Cardiac septum (tissue), 1 donor: ENCODE data around the gene UBXN6. TPM values are rescaled to one million over a fixed set of nuclear protein-coding genes. Genes with fewer than 3 reads are reported as not detected.

ENCODE experiments used
- DNase-seq: peaks from one replicate; pipeline ENCODE4 v3.0.0-alpha.2; 2020; ENCODE audit warnings: low spot score
- intact Hi-C: fragments of 100-400 bp; cut with DNase I; formaldehyde crosslinking; loops from one replicate; pipeline ENCODE4 v1.14.0; 2022
- total RNA-seq: library from RNA; stranded (reverse); fragmentation: NEBNext Ultra II Directional; extraction: Animal tissue kit (Norgen Biotek cat#: 25700); gene quantifications from one replicate; pipeline ENCODE4 v1.2.1, GENCODE V29; 2021
- donor health status: DM: no; HTN: no; CAD: no.

Gene UBXN6
- total RNA-seq, 1 donor from 2014 or later = 102 TPM

DNA sequence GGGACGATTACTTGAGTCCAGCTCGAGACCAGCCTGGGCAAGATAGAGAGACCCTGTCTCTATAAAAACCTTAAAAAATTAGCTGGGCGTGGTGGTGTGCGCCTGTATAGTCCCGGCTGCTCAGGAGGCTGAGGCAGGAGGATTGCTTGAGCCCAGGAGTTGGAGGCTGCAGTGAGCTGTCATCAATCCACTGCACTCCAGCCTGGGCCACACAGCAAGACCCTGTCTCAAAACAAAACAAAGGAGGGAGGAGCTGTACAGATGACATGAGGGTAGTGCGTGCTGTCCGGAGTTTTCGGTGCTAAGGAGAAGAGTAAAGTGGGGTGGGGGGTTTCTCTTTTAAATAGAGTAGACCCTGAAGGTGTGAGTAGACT, 37.1 kb upstream of the UBXN6 start:
- no peak for DNase-seq
- intact Hi-C loops = no loop called here

DNA sequence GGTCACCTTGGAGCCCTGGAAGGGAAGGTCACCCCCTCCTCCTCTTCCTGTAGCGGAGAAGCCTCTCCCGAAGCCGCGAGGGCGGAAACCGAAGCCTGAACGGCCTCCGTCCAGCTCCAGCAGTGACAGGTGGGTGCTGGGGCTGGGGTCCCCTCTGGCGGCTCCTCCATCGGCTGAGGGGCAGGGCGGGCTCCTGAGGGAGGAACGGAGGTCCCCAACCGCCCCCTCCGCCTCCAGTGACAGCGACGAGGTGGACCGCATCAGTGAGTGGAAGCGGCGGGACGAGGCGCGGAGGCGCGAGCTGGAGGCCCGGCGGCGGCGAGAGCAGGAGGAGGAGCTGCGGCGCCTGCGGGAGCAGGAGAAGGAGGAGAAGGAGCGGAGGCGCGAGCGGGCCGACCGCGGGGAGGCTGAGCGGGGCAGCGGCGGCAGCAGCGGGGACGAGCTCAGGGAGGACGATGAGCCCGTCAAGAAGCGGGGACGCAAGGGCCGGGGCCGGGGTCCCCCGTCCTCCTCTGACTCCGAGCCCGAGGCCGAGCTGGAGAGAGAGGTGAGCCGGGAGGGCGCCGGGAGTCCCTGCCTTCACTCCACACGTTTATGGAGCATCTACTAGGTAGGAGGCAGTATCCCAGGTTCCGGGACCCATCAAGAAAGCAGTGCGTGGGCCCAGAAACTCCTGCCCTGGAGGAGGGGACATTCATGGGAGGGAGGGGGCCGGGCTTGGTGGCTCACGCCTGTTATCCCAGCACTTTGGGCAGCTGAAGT, 36.5 kb upstream of the UBXN6 start:
- DNase-seq = no peak
- intact Hi-C loops = no loop called here

DNA sequence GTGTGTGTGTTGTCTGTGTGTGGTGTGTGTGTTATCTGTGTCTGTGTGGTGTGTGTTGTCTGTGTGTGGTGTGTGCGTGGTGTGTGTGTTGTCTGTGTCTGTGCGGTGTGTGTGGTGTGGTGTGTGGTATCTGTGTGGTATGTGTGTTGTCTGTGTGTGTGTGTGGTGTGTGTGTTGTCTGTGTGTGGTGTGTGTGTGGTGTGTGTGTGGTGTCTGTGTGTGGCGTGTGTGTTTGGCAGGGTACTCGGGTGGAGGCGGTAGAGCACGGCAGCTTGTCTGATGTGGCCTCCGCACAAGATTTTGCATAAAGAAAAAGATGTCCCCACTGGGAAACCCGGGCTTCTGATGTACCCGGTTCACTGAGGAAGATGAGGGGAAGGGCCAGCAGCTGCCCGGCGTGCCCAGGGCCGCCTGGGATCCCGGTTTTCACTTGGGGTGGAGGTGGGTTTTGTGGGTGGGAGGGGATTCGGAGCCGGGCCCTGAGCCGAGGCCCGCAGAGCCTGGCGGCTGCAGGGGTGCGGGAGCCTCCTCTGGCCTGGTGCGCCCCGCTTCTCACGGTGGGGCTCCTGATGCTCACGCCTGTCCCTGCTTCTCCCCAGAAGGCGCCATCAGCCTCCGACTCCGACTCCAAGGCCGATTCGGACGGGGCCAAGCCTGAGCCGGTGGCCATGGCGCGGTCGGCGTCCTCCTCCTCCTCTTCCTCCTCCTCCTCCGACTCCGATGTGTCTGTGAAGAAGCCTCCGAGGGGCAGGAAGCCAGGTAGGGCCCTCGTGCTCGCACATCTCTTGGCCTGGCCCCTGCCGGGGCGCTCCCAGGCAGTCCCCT, 35.7 kb upstream of the UBXN6 start:
- intact Hi-C loops = no loop called here
- no peak for DNase-seq

DNA sequence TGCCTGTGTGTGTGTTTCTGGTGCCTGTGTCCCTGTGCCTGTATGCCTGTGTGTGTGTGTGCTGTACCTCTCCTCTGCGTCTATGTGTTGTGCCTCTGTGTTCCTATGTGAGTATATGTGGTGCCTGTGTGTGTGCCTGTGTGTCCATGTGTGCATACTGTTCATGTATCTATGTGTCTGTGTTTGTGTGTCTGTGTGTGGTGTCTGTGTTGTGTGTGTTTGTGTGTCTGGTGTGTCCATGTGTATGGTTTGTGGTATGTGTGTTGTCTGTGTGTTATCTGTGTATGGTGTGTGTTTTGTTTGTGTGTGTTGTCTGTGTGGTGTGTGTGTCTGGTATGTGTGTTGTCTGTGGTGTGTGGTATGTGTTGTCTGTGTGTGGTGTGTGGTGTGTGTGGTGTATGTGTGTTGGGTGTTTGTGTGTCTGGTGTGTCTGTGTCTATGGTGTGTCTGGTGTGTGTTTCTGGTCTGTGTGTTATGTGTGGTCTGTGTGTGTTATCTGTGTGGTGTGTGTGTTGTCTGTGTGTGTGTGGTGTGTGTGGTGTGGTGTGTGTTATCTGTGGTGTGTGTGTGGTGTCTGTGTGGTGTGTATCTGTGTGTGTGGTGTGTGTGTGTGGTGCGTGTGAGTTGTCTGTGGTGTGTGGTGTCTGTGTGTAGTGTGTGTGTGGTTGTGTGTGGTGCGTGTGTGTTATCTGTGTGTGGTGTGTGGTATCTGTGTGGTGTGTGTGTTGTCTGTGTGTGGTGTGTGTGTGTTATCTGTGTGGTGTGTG, 34.9 kb upstream of the UBXN6 start:
- intact Hi-C loops = no loop called here

DNA sequence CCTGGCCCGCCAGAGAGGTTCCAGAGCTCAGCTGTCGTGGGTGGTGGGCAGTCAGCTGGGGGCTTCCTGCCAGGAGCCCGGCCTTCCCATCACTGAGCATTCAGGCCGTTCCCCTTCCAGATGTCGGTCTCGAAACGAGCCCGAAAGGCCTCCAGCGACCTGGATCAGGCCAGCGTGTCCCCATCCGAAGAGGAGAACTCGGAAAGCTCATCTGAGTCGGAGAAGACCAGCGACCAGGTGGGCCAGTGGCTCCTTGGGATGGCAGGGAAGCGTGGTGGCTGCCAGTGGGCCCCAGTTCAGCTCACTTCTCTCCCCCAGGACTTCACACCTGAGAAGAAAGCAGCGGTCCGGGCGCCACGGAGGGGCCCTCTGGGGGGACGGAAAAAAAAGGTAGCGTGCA, 33.9 kb upstream of the UBXN6 start:
- intact Hi-C loops = no loop called here
- DNase-seq = no peak

More for the DNA sequence above, 34.9 kb upstream of the UBXN6 start:
- no peak for DNase-seq

DNA sequence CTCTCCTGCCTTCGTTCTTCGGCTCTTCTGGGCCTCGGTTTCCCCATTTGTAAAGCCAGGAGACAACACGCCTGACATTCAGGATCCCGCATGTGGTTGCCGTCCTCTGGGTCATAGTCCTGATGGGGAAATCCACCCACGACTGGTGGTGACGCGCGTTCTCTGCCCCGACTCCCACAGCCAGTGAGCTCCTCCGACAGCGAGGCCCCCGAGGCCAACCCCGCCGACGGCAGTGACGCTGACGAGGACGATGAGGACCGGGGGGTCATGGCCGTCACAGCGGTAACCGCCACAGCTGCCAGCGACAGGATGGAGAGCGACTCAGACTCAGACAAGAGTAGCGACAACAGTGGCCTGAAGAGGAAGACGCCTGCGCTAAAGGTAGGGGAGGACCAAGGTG, 30.9 kb upstream of the UBXN6 start:
- DNase-seq = no peak
- intact Hi-C loops = no loop called here

DNA sequence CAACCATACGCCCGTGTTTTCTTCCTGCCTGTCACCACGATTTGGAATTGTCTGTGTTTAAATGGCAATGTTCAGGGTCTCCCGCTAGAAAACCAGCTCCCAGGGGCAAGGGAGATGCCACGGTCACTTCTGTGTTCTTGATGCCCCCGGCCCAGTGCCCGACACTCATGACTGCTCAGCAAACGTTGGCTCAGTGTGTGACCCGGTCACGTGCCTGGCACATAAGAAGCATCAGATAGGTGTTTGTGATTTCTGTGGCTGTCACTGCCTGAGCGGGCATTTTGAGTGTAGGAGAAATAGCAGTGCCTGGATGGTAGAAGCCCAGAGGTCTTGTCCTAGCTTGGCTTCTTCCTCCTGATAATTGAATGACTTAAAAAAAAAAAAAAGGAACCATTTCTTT, 30.0 kb upstream of the UBXN6 start:
- intact Hi-C loops = no loop called here
- DNase-seq = no peak

DNA sequence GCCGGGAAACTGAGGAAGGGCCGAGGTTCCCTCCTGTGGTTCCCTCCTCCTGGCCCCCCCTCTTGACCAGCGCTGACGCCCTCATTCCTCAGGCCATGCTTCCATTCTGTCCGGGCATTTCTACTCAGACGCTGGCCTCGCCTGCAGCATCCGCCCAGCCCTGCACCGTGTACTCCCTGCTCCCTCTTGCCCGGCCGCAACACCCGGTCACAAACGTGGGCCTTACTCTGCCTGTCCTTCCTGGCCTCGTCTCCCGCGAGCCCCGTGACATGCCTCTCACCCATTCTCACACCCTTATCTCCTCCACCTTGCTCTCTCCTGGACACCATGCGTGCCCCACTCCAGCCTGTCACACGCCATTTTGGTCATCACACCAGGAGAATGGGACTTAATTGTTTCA, 25.8 kb upstream of the UBXN6 start:
- no peak for DNase-seq

DNA sequence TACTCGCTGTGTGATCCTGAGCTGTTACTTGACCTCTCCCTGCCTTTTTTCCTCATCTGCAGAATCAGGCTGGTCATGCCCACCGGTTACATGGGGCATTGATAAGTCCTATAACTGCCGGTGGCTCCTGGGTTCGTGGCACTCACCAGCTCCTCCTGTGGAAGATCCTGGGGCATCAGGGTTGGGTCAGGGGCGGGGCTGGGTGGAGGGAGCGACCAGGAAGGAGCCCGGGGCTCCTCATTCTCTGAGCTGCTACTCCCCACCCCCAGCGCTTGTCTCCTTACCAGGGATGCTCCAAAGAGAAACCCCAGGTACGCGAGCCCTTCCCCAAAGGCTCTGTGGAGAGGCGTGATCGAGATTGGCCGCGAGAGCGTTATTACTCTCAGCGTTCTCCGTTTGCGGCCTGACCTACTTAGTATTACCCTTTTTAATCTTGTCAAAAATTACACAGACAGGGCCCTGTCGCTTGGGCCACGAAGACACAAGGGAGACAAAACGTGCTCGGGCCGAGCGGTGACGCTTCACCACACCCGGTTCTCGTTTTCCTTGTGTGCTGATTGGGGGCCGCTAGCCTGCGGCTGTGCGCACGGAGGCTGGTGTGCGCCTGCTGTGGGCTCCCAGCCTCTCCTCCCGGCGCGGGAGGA, 25.2 kb upstream of the UBXN6 start:
- intact Hi-C loops = no loop called here
- DNase-seq = no peak

More for the DNA sequence above, 25.8 kb upstream of the UBXN6 start:
- intact Hi-C loops = no loop called here

DNA sequence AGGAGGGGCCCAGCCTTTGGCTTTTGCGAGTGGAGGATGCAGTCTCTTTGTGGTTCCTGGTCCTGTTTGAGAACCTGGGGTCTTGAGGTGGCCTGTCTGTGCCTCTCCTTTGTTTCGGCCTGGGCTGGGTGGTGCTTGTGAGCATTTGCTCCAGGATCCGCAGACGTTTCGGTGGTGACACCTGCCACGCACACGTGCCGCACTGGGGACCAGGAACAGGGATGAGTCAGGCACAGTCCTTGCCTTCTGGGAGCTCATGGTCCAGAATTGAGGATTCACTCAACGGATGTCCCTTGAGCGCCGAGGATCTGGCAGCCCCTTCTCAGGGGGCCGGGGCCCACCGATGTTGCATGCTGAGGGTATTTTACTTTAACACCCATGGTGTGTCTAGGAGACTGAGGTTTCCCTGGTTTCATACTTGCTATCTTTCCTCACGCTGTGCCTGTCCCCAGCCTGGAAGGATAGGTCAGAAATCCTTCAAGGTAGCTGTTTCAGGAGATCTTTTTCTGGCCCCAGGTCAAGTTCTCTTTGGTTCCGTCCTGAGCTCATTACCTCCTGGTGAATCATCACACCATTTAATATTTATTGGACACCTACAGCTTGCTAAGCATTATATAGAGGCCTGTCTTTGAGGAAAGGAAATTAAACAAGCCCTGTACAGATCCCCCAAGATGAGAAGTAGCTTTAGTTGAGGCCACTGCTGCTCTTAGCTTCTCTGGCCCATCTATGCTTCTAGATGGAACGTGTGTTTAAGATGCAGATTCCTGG, 19.6 kb upstream of the UBXN6 start:
- DNase-seq = no peak
- intact Hi-C loops = no loop called here

DNA sequence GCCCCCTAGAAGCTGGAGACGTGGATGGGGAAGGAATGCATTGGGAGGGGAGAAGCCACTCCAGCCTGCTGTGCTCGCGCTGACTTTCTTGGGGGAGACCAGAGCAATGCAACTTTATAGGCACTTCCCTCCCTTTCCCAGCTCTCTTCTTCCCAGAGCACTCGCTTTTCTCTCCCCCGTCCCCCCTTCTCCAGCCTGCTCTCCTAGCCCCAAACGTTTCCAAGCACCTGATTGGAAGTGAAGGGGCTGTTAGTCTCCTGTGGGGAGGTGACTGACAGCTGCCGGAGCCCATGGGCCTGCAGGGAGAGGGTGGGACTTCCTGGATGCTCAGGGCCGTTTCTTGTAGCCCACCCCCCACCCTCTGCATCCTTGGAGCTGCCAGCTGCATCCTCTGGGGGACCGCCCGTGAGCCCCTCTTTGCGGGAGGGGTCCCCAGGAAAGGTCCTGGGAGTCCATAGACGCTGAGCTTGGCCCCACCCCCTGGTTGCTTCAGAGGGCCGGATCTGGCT, 17.0 kb upstream of the UBXN6 start:
- intact Hi-C loops = no loop called here

DNA sequence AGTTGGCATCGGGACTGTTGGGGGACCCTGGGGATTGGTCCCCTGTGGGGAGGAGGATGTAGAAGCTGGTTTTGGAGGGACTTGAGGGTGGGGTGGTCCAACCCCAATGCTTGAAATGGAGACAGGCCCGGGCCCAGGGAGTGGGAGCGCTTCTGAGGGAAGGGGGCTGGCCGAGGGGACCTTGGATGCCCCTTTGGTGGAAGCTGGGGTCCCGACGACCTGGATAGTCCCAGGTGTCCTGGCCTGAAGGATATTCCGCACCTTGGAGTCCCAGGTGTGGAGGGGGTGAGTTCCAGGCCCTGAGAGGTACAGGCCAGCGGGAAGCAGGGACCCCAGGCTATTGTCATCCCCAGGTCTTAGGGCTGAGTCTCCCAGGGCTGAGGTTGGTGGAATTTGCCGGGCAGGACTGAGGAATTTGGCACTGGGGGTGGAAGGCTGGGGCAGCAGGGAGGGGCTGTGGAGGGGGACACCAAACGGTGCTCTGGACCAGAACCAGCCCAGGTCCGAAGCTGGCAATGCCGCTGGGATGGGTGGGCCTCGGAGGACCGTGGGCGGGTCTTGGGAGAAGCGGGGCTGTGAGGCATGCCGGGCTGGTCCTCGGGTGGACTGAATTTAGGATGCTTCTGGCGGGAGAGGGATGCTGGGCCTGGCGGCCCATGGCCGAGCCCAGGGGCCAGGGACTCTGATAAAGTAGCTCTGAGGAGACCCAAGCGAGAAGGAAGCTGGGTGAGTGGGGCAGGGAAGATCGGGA, 16.3 kb upstream of the UBXN6 start:
- intact Hi-C loops = no loop called here
- no peak for DNase-seq

More for the DNA sequence above, 17.0 kb upstream of the UBXN6 start:
- no peak for DNase-seq

DNA sequence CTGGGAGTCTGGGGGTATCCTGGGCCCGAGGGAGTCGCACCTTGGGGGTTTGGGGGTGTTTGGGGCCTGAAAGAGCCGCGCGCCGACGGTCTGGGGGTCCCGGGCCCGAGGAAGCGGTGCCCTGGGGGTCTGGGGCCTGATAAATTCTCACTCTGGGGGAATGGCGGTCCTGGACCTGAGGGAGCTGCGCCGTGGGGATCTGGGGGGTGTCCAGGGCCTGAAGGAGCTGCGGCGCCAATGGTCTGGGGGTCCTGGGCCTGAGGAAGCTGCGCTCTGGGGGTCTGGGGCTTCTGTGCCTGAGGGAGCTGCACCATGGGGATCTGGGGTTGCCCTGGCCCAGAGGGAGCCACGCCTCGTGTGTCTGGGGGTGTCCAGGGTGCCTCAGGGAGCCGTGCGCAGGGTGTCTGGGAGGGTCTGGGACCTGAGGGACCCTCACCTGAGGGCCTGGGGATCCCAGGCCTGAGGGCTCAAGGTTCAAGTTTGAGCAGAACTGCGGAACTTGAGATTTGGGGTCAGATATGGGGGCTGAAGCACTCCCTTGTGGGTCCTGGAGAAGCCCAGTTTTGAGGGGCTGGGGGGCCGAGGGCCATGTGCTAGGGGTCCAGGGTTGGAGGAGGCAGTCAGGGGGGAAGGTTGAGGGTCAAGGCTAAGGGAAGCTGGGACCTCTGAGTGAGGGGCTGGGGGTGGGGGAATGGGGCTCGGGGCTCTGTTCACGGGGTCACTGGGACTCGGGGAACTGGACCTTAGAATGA, 15.6 kb upstream of the UBXN6 start:
- intact Hi-C loops = no loop called here
- DNase-seq = no peak

DNA sequence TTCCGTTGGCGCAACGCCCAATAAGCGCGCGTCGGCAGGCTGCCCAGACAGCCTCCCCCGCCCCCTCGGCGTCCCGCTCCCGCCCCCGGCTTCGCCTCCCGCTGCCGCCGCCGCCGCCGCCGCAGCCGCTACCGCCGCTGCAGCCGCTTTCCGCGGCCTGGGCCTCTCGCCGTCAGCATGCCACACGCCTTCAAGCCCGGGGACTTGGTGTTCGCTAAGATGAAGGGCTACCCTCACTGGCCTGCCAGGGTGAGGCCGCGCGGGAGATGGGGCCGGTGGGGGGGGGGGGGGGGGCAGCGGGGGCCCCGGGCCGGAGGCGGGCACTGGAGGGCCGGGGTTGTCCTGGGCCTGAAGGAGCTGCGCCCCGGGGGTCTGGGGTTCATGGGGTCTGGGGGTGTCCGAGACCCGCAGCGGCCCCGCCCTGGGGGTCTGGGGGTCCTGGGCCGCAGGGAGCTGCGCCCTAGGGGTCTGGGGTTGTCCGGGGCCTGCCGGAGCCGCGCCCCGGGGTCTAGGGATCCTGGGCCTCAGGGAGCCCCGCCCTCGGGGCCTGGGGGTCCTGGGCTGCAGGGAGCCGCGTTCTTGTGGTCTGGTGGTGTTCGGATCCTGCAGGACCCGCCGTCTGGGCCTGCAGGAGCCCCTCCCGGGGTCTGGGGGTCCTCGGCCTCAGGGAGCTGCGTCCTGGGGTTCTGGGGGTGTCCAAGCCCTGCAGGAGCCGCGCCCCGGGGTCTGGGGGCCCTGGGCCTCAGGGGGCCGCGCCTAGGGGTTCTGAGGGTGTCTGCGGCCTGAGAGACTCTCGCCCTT, 14.8 kb upstream of the UBXN6 start, which contains the start of gene HDGFL2:
TSS of gene HDGFL2 (plus strand) at position 124 of the 801 bp plus-strand sequence. CDS start at position 178, 54 bp downstream.
- no peak for DNase-seq

DNA sequence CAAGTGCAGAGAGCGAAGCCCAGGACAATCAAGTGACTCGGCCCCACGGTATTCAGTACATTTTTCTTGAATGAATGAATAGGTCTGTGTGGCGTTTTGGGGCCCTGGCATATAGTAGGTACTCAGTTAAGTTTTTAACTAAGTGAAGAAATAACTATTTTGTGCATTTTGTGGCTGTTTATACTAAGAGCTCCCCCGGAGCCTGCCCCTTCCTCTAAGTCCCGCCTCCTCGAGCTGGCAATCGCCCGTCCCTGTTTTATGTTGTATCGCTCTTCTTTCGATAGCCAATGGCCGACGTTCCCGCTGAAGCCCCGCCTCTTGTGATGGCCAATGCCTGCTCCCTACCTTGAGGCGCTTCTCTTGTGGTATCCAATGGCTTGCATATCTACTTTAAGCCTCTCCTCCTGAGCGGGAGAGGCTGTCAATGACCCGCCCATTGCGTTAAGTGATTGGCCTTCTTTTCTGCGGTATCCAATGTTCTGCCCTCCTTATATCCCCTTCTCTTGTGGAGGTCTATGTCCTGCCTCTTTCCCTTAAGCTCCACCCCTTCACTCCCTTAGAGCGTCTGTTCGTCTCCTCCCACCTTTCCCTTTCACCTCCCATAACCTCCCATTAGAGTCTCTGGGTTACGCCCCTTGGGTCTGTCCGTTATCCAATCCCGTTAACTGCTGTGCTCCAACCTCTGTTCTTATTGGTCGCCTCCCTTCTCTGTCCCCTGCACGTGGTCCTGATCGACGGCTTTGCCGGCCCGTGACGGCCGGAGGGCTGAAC, 14.0 kb upstream of the UBXN6 start:
- DNase-seq = peak; percentile 99
- intact Hi-C loops = no loop called here

More for the DNA sequence above, 14.8 kb upstream of the UBXN6 start, which contains the start of gene HDGFL2:
- intact Hi-C loops = no loop called here

DNA sequence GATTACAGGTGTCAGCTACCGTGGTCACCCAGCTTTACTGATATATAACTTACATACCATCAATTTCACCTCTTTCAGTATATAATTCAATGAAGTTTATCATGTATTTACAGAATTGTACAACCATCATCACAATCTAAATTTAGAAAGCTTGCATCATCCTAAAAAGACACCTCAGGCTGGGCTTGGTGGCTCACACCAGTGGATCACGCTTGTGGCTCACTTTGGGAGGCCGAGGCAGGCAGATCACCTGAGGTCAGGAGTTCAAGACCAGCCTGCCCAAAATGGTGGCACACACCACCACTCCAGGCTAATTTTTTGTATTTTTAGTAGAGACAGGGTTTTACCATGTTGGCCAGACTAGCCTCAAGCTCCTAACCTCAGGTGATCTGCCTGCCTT, 10.2 kb upstream of the UBXN6 start:
- intact Hi-C loops = no loop called here
- DNase-seq = no peak
